ENCODE measurements around the gene DNAJB11.
"Not testable (repeated sequence)": the region's sequence is repeated elsewhere in the genome, so short reads cannot be mapped to it uniquely, and the experiment has no call there.

Gene DNAJB11

GRCh38 chr3:186570096-186570940 is at the start of gene DNAJB11:
TSS of gene DNAJB11 (plus strand) at chr3:186570720. CDS start at chr3:186570898, 178 bp downstream.
- H3K27ac Mint-ChIP-seq: peak within 1 kb of the TSS; percentile 93
- peaks cover 59% of the 10 kb centered on the region for H3K4me1 Mint-ChIP-seq (ENCODE audit: low read depth)
- peak within 1 kb of the TSS; percentile 98 for H3K4me3 Mint-ChIP-seq
- H3K9me3 Mint-ChIP-seq (ENCODE audit: low read depth): no peaks in the 10 kb centered on the region
- H3K36me3 Mint-ChIP-seq: peaks cover 3% of the 10 kb centered on the region
- H3K27me3 Mint-ChIP-seq: no peaks in the 10 kb centered on the region

- peak overlapping the region; percentile 42 for H3K27ac Mint-ChIP-seq
- no peak overlapping the region for H3K4me3 Mint-ChIP-seq
- H3K4me1 Mint-ChIP-seq (ENCODE audit: low read depth): peaks cover 55% of the 10 kb centered on the region
- H3K9me3 Mint-ChIP-seq (ENCODE audit: low read depth): no peaks in the 10 kb centered on the region
- no peaks in the 10 kb centered on the region for H3K27me3 Mint-ChIP-seq
- H3K36me3 Mint-ChIP-seq: peaks cover 10% of the 10 kb centered on the region
Observed at GRCh38 chr3:186520957-186521842, 49.3 kb upstream of the DNAJB11 start.

DNA sequence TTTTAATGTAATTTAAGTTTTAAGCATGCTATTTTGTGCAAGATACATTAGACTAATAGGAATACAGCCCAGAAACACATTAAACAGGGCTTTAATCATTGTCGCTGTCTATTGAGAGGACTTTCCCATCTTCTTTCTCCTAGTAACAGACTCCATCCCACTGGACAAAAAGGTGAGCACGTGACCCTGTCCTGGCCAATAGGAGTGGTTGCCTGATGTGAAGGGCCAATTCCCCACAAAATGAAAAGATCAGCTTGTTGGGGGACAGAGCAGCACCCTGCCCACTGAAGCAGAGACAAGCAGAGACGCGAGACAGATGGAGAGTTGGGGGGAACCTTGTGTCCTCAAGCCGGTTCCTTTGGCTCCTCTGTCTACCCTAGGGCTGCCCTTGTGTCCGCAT is 47.5 kb upstream of the DNAJB11 start:
- Mint-ChIP-seq H3K27me3 (no peaks in the 10 kb centered on the region), H3K9me3 (ENCODE audit: low read depth) (no peaks in the 10 kb centered on the region), H3K27ac (no peak overlapping the region), H3K36me3 (peaks cover 14% of the 10 kb centered on the region), H3K4me1 (ENCODE audit: low read depth) (peaks cover 46% of the 10 kb centered on the region), H3K4me3 (no peak overlapping the region)

- peaks cover 14% of the 10 kb centered on the region for H3K36me3 Mint-ChIP-seq
- no peaks in the 10 kb centered on the region for H3K9me3 Mint-ChIP-seq (ENCODE audit: low read depth)
- no peak overlapping the region for H3K4me3 Mint-ChIP-seq
- no peaks in the 10 kb centered on the region for H3K27me3 Mint-ChIP-seq
- peaks cover 45% of the 10 kb centered on the region for H3K4me1 Mint-ChIP-seq (ENCODE audit: low read depth)
- no peak overlapping the region for H3K27ac Mint-ChIP-seq
Observed at GRCh38 chr3:186523434-186523833, 47.1 kb upstream of the DNAJB11 start.

- Mint-ChIP-seq H3K27me3 (no peaks in the 10 kb centered on the region), H3K9me3 (ENCODE audit: low read depth) (no peaks in the 10 kb centered on the region), H3K36me3 (peaks cover 20% of the 10 kb centered on the region), H3K4me1 (ENCODE audit: low read depth) (peaks cover 45% of the 10 kb centered on the region), H3K4me3 (no peak overlapping the region), H3K27ac (no peak overlapping the region)
Observed at GRCh38 chr3:186524616-186525015, 45.9 kb upstream of the DNAJB11 start.

DNA sequence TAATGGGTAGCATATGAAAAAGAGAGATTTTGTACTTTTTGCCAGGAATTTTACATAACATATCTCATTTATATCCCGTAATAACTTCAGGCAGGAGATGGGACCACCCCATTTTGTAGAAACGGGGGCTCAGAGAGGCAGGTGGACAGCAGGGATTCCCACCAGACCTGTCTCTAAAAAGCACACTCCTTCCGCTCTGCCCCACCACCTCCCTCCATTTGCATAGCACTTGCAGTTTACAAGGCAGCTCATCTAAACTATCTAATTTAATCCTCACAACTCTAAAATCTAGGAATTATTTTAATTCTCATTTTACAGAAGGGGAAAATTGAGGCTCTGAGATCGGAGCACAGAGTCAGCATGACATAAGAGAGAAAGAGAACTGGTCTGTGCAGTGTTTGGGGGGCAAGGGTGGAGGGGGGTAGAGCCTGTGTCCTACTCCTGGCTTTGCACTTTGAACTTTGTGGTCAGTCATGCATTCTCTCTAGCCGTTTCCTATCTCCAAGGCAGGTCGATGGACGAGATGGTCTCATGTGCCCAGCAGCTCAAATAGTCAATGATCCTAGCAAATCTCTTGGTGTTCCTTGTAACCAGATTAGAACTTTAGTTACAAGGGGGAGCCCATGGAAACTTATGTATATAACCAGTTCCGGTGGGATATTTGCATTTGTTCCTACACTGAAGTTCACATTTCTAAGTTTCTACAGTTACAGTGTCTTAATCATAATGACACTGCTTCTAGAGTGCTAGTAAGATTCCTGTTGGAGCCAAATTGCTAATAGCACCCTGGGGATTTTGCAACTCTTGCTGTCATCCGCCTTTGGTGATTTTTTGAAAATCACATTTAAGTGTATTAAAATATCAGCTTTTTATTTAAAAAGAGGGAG is 44.9 kb upstream of the DNAJB11 start:
- Mint-ChIP-seq H3K36me3 (peaks cover 20% of the 10 kb centered on the region), H3K27ac (no peak overlapping the region), H3K4me3 (no peak overlapping the region), H3K9me3 (ENCODE audit: low read depth) (no peaks in the 10 kb centered on the region), H3K4me1 (ENCODE audit: low read depth) (peaks cover 45% of the 10 kb centered on the region), H3K27me3 (no peaks in the 10 kb centered on the region)

GRCh38 chr3:186526256-186526606 is 44.3 kb upstream of the DNAJB11 start:
- peaks cover 44% of the 10 kb centered on the region for H3K4me1 Mint-ChIP-seq (ENCODE audit: low read depth)
- no peak overlapping the region for H3K4me3 Mint-ChIP-seq
- no peaks in the 10 kb centered on the region for H3K9me3 Mint-ChIP-seq (ENCODE audit: low read depth)

GRCh38 chr3:186529201-186529999 is 41.1 kb upstream of the DNAJB11 start:
- peaks cover 62% of the 10 kb centered on the region for H3K4me1 Mint-ChIP-seq (ENCODE audit: low read depth)
- H3K27ac Mint-ChIP-seq: peak overlapping the region; percentile 78
- no peaks in the 10 kb centered on the region for H3K27me3 Mint-ChIP-seq
- no peaks in the 10 kb centered on the region for H3K9me3 Mint-ChIP-seq (ENCODE audit: low read depth)
- no peak overlapping the region for H3K4me3 Mint-ChIP-seq
- peaks cover 24% of the 10 kb centered on the region for H3K36me3 Mint-ChIP-seq

More at GRCh38 chr3:186526256-186526606, 44.3 kb upstream of the DNAJB11 start:
- Mint-ChIP-seq H3K27me3 (no peaks in the 10 kb centered on the region), H3K27ac (no peak overlapping the region), H3K36me3 (peaks cover 23% of the 10 kb centered on the region)

DNA sequence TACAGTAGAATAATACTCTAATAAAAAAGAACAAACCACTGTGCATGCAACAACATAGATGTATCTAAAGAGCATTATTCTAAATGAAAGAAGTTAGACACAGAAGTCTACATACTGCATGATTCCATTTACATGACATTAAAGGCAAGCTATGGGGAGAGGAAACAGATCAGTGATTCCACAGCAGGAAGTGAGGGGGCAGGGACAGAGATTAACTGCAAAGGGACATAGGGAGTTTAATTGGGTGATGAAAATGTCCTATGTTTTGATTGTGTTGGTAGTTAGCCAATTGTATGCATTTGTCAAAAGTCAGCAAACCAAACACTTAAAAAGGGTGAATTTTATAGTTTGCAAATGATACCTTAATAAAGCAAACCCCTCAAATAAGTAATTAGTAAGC is 40.1 kb upstream of the DNAJB11 start:
- Mint-ChIP-seq H3K27ac (no peak overlapping the region), H3K36me3 (peaks cover 24% of the 10 kb centered on the region), H3K4me1 (ENCODE audit: low read depth) (peaks cover 72% of the 10 kb centered on the region), H3K9me3 (ENCODE audit: low read depth) (no peaks in the 10 kb centered on the region), H3K4me3 (no peak overlapping the region), H3K27me3 (no peaks in the 10 kb centered on the region)

DNA sequence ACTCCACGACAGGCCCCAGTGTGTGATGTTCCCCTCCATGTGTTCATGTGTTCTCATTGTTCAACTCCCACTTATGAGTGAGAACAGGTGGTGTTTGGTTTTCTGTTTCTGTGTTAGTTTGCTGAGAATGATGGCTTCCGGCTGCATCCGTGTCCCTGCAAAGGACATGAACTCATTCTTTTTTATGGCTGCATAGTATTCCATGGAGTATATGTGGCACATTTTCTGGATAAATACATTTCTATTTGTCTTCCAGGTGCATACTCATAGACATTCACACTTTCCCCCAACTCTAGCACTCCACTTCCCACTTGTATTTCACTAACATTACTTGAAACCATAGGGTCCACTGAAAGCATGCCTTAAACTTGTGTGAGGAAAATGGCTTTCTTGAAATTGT is 38.8 kb upstream of the DNAJB11 start:
- not testable (repeated sequence) for H3K4me3 Mint-ChIP-seq; H3K27me3 Mint-ChIP-seq; H3K9me3 Mint-ChIP-seq (ENCODE audit: low read depth)
- Mint-ChIP-seq H3K36me3 (peaks cover 21% of the 10 kb centered on the region), H3K27ac (peak overlapping the region; percentile 11), H3K4me1 (ENCODE audit: low read depth) (peaks cover 85% of the 10 kb centered on the region)

- H3K36me3 Mint-ChIP-seq: peaks cover 18% of the 10 kb centered on the region
- peaks cover 93% of the 10 kb centered on the region for H3K4me1 Mint-ChIP-seq (ENCODE audit: low read depth)
- H3K27ac Mint-ChIP-seq: peak overlapping the region; percentile 67
- H3K9me3 Mint-ChIP-seq (ENCODE audit: low read depth): no peaks in the 10 kb centered on the region
- no peak overlapping the region for H3K4me3 Mint-ChIP-seq
- no peaks in the 10 kb centered on the region for H3K27me3 Mint-ChIP-seq
Observed at GRCh38 chr3:186532598-186533072, 37.9 kb upstream of the DNAJB11 start.

GRCh38 chr3:186534113-186534669 is 36.3 kb upstream of the DNAJB11 start:
- H3K9me3 Mint-ChIP-seq (ENCODE audit: low read depth): no peaks in the 10 kb centered on the region
- H3K27ac Mint-ChIP-seq: peak overlapping the region; percentile 98
- H3K4me1 Mint-ChIP-seq (ENCODE audit: low read depth): peaks cover 87% of the 10 kb centered on the region
- H3K27me3 Mint-ChIP-seq: no peaks in the 10 kb centered on the region
- peak overlapping the region; percentile 83 for H3K4me3 Mint-ChIP-seq
- H3K36me3 Mint-ChIP-seq: peaks cover 11% of the 10 kb centered on the region
